Stimulated activated CD8-positive, alpha-beta memory T cell treated with anti-CD3 and anti-CD28 coated beads, Interleukin-15, amount 100 ng/mL, for 4 hours (primary cell): ENCODE data around the gene LRSAM1.

ENCODE experiments used
- DNase-seq, 2 donors: peaks; one replicate each; pipeline ENCODE4 v3.0.0-alpha.2; 2020; ENCODE audit warnings: low read depth in 2 of 2

LRSAM1 gene

GRCh38 chr9:127534250-127534906 is 83.1 kb downstream of the LRSAM1 start:
- no peak for DNase-seq

DNA sequence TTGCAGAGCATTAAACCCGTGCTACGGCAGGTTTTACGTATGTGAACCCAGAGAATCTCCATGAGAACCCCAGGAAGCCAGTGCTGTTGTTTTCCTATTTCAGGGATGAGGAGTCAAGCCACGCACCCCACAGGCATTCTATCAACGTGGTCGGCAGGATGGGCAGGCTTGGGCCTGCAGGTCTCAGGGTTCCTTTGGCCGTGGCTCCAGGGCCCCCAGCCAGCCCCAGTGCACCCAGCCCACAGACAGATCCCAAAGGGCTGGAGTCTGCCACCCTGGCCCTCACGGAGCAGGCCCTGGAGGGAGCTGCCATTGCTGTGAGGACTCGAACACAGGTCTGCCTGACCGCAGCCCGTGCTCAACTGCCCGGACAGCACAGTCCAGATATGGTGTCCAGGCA is 83.6 kb downstream of the LRSAM1 start:
- DNase-seq, result no peak

- DNase-seq, result no peak
Observed at GRCh38 chr9:127535396-127535795, 84.1 kb downstream of the LRSAM1 start.

DNA sequence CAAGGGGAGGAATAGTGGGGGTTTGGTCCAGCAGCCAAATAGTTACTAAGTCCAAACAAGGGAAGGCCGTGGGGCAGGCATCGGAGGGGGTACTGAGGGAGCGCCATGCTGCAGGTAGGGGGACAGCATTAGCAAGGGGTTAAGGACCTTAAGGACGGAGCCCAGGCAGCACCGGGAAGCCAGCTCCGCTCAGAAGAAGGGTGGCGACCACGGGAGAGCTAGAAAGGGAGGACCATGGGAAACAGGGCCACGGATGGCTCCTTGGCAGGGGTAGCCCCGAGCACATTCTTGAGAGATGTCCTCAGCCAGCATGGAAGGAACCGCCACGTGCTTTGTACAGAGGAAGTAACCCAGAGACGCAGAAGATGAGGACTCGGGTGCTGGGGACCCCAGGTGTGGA is 84.5 kb downstream of the LRSAM1 start:
- no peak for DNase-seq

GRCh38 chr9:127536499-127536898 is 85.2 kb downstream of the LRSAM1 start:
- no peak for DNase-seq

DNA sequence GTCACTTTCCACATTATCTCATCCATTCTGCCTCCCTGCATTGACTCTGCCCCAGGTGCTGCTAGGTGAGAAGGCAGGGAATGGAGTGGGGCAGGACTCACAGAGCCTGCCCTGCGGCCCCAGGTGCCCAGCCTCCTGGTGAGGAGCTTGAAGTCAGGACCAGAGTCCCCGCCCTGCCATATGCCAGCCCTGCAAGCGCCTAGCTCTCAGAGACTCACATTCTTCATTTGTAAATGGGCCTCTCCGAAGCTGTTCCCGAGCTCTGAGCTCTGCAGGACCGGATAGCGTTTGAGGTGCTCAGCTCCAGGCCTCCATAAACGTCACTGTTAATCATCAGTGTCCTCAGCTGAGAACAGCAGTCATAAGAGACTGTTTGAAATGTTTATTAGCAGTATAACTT is 85.7 kb downstream of the LRSAM1 start:
- DNase-seq, result no peak

DNA sequence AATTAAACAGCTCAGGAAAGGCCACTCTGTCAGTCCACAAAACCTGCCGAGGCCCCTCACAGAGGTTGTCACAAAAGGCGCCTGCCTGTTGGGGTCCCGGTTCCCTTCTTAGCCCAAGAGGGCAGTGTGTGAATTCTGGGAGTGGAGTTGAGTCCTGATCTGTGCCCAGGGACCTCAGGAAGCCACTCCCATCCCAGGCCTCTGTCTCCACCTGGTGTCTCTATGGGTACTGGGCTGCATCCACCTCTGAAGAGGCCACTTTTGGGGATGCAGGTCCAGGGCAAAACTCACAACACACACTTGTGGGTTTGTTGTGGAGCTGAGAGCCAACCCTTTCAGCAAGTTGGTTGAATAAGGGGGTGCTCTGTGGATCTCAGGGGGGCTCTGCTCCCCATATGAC is 86.5 kb downstream of the LRSAM1 start:
- DNase-seq, result no peak

GRCh38 chr9:127538849-127539258 is 87.5 kb downstream of the LRSAM1 start:
- no peak for DNase-seq

- DNase-seq, result no peak
Observed at GRCh38 chr9:127539259-127539981, 88.1 kb downstream of the LRSAM1 start.

GRCh38 chr9:127539982-127540663 is 88.8 kb downstream of the LRSAM1 start:
- DNase-seq, result no peak

GRCh38 chr9:127540664-127541041 is 89.3 kb downstream of the LRSAM1 start:
- DNase-seq, result no peak

DNA sequence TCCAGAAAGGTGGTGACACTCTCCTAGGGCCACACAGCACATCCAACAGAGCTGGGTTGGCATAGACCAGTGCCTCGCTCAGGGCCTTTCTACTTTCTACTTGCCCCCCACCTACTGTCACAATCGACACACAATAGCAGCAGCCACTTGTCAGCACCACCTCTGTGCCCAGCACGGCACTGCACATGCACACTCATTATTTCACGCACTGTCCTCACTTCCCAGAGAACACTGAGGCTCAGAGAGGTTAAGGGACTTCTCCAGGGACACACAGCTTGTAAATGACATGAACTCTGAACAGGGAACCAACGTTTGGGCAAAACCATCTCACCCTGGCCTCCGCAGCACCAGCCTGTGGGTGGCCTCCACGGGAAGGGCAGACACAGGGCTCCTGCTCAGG is 89.9 kb downstream of the LRSAM1 start:
- DNase-seq, result no peak

DNA sequence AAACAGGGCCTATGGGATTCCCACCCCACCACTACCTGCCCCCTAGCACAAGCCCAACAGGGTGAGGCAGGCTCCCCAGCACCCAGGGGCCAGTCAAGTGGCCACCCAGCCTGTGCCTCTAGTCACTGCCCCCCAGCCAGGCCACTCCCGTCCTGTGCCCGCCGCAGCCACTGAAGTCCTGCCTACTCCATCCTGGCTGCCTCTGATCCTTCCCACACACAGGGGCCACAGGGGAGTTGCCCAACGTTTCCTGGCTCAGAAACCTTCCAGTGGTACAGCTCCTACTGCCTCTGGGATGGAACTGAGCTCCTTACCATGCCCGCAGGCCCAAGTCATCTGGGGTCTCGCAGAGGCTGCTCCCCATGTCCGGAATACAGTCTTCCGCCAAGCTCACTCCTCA is 90.6 kb downstream of the LRSAM1 start:
- DNase-seq, result no peak

DNA sequence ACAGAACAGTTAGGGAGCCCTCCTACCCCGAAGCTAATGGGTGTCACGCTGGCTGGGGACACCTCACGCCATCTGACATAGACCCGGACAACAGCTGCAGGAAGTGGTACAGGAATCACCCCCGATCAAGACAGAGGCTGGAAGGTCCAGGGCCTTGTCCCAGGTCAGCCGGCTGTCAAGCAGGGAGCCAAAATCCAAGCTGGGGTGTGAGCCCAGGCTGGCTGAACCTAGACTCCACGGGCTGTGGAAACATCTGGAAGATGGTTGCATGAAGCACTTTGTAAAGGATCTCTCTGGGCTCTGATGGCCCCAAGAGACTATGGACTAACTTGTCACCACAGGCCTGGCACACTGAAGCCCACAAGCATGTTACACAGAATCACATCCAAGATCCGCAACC is 91.9 kb downstream of the LRSAM1 start:
- DNase-seq, result no peak

DNA sequence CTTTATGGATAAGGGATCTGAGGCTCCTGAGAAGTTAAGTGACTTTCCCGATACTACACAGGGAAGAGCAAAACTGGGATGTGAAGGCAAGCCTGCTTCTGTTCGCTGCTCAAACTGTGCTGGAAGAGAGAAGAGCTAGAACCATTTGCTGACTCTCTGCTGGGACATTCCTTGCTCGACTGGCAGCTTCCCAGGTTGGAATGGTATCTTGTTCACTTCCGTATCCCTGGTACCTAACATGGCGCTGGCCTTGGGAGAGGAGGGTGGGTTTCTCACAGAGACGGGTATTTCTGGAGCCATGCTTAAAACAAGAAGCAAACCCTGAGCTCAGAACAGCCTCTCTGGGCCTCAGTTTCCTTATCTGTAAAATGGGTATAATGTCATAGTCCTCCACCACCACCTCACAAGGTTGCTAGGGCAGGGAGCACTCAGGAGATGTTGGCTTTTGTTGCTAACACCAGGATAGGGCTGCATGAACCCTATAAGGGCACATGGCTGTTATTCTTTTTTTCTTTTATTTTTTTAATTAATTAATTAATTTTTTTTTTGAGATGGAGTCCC is 92.7 kb downstream of the LRSAM1 start:
- no peak for DNase-seq

DNA sequence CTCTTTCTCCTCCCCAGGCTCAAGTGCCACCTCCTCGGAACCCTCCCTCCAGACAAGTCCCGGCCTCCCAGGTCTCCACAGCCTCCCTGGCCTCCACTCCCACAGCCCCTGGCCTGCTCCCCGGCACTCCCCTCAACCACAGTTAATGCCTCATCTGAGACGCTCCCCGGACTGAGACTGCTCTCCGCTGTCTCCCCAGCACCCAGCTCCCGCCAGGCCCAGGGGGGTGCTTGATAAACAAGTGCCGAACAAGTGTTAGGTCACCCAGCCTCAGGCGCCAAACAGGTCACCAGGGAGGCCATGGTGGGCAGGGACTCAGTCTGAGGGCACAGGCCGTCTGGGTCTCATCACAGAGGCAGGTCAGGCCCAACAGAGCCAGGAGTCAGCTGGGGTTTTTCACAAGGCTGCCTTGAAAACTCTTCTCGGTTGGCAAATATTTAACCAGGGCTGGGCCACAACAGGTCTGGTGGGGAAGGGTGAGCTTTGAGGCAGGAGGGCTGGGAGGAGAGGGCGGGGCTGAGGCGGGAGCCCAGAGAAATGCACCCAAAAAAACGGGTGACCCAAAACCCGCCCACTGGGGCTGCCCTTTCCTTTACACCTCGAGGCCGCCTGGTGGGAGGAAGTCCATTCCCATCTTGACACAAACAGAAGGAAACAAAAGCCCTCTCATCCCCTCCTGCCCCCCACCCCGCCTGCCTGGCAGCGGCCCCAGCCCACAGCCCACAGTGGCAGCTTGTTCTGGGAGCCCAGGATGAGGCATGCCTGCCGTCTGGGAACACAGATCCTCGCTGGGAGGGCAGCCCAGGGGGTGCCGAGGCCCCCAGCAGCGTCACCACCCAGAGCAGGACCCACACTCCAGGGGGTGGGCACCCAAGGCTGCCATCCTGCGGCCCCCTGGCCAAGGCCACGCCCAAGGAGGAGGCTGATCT is 94.2 kb downstream of the LRSAM1 start:
- no peak for DNase-seq

DNA sequence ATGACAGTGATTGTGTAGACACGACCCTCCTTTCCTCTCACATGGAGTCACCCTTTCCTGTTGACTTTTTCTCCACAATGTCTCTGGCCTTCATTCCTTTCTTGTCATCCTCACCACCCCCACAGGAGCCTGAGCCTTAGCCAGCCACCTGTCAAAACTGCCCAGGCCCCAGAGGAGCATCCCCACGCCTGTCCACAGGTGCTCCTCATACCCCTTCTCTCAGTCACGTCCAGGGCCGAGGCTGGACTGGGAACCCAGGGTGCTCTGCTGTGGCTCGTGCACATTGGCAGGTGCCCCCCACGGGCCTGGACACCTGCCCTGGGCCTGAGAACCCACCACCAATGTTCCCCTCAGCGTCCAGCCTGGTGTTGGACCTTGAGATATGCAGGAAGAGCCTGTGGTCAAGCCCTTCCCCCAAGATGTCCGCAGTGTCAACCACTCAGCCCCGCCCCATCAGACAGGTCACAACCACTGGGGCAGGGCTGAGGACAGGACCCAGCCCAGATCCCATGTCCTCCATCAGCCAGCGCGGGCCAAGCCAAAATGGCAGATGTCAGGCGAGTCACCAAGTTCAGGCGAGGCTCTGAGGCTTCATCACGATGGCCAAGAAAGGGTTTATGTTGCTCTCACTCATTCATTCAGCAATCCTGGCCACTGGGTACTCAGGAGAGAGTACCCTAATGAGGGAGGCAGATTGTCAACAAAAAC is 95.0 kb downstream of the LRSAM1 start:
- no peak for DNase-seq

GRCh38 chr9:127548352-127548881 is 97.1 kb downstream of the LRSAM1 start:
- DNase-seq, result no peak

- no peak for DNase-seq
Observed at GRCh38 chr9:127549218-127549617, 97.9 kb downstream of the LRSAM1 start.

DNA sequence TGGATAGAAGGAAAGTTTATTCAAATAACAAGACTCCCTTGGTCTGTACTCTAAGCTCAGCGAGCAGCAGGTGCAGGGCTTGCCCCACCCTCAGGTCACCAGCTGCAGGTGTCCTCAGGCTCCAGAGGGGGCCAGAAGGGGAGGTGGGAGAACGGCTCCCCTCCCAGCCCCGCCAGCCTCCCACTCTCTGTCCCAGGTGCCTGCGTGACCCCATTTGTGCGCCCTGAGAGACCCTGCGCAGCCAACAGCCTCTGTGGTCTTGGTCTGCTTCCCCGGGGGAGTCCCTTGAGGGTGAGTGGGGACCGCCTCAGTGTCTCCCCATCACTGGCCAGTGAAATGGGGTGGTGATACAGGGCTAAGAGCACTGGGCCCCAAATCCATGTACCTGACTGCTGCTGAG is 98.4 kb downstream of the LRSAM1 start:
- no peak for DNase-seq

GRCh38 chr9:127550282-127550681 is 99.0 kb downstream of the LRSAM1 start:
- DNase-seq, result no peak
